ENCODE data around the gene MARCKSL1. TPM values are rescaled to one million over a fixed set of nuclear protein-coding genes. Genes with fewer than 3 reads are reported as not detected.
A peak's percentile ranks its signal among the peaks of the same experiment; 100 is the strongest.

MARCKSL1 gene
- total and polyA plus RNA-seq, 8 donors, result 7.3 to 49.5 (median 16.2) TPM

- intact Hi-C loops (cut with DNase I), result no loop called here
- H3K36me3 ChIP-seq, result no peaks in the 10 kb centered on the region
- DNase-seq (peak in 1 of 6 donors; percentile 30), ATAC-seq (no peak), FAIRE-seq (no peak)
- H3K27ac ChIP-seq, result no peak overlapping the region
- no peak for TF ChIP-seq CTCF (IDR thresholded peaks at IDR 0.05)
- H3K27me3 ChIP-seq, result no peaks in the 10 kb centered on the region
- WGBS, 2 donors, result 45 to 49% methylated on average over 2 of the region's 2 CpGs
- H3K4me1 ChIP-seq, result peaks cover 0 to 17% (median 14%) of the 10 kb centered on the region in 3 donors
- H3K9me3 ChIP-seq, result no peaks in the 10 kb centered on the region
- no peak overlapping the region for H3K4me3 ChIP-seq
Measured at GRCh38 chr1:32353886-32354570, 18.0 kb upstream of the MARCKSL1 start.

GRCh38 chr1:32353431-32353830 is 17.4 kb upstream of the MARCKSL1 start:
- FAIRE-seq (no peak), ATAC-seq (no peak), DNase-seq (peak in 1 of 6 donors; percentile 36)
- 71 to 82% methylated on average over 2 of the region's 2 CpGs for WGBS, 2 donors
- no peak for TF ChIP-seq CTCF (IDR thresholded peaks at IDR 0.05)
- peaks cover 0 to 17% (median 14%) of the 10 kb centered on the region in 3 donors for H3K4me1 ChIP-seq
- no peak overlapping the region for H3K27ac ChIP-seq
- intact Hi-C loops (cut with DNase I), result no loop called here
- no peaks in the 10 kb centered on the region for H3K9me3 ChIP-seq
- H3K36me3 ChIP-seq, result no peaks in the 10 kb centered on the region
- no peak overlapping the region for H3K4me3 ChIP-seq
- no peaks in the 10 kb centered on the region for H3K27me3 ChIP-seq

DNA sequence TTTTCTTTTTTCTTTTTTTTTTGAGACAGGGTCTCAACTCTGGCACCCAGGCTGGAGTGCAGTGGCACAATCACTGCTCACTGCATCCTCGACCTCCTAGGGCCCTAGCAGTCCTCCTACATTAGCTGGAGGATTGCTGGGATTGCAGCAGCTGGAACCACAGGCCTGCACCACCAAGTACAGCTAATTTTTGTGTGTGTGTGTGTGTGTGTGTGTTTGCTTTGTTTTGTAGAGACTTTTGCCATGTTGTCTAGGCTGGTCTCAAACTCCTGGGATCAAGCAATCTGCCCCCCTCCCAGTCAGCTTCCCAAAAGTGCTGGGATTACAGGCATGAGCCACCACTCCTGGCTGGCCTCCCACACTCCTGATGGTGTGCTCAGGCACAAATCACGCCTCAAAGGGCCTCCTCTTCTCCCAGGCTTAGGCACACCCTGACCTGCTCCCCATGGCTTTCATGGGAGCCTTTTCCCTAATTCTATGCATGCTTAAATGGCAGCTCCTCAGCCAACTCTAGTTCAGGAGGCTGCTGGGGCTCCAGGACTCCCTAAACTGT is 16.9 kb upstream of the MARCKSL1 start:
- FAIRE-seq, result no peak
- no peak overlapping the region for H3K27ac ChIP-seq

DNA sequence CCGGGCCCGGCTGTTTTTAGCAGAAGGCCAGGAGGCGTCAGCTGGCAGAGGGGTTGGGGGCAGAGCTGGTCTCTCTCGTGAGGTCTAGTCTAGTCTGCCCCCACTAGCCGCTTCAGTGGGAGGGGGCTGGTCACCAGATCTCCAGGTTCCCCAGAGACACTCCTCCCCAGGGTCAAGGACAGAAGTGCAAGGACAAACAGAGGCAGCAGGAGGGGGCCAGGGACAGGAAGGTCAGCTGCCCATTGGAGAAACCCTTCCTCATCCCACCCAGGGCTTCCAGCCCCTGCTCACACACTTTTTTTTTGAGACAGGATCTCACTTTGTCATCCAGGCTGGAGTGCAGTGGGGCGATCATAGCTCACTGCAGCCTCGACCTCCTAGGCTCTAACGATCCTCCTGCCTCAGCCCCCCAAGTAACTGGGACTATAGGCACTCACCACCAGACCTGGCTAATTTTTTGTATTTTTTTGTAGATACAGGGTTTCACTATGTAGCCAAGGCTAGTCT is 16.3 kb upstream of the MARCKSL1 start:
- ATAC-seq, result no peak
- no peak for DNase-seq
- Histone ChIP-seq H3K9me3 (no peaks in the 10 kb centered on the region), H3K27ac (peak overlapping the region; percentile 88 to 95 (median 94)), H3K4me3 (peak overlapping the region; percentile 63 to 79 (median 74)), H3K27me3 (no peaks in the 10 kb centered on the region), H3K4me1 (peaks cover 0 to 17% (median 14%) of the 10 kb centered on the region in 3 donors), H3K36me3 (no peaks in the 10 kb centered on the region)
- no peak for FAIRE-seq
- intact Hi-C loops (cut with DNase I), result no loop called here
- WGBS, 2 donors, result 23 to 24% methylated on average over 8 of the region's 8 CpGs
- TF ChIP-seq CTCF (IDR thresholded peaks at IDR 0.05), result no peak

More for the DNA sequence above, 16.9 kb upstream of the MARCKSL1 start:
- Histone ChIP-seq H3K9me3 (no peaks in the 10 kb centered on the region), H3K36me3 (no peaks in the 10 kb centered on the region), H3K27me3 (no peaks in the 10 kb centered on the region), H3K4me1 (peaks cover 0 to 17% (median 14%) of the 10 kb centered on the region in 3 donors), H3K4me3 (peak overlapping the region in 2 of 4 donors; percentile 72 to 79)
- ATAC-seq (no peak), DNase-seq (peak in 1 of 6 donors; percentile 20)
- intact Hi-C loops (cut with DNase I), result no loop called here
- no peak for TF ChIP-seq CTCF (IDR thresholded peaks at IDR 0.05)
- WGBS, 2 donors, result 47 to 53% methylated on average over 2 of the region's 2 CpGs
